Panc1 (cell line): ENCODE results near the gene COMMD10. TPM values are rescaled to one million over a fixed set of nuclear protein-coding genes. Genes with fewer than 3 reads are reported as not detected.

Experiments used
- ATAC-seq: fragments of 200-7000 bp; cut with Tn5 transposase; 2 replicates; pipeline ENCODE4 v1.9.1; 2020; ENCODE audit warnings: mild to moderate bottlenecking, moderate library complexity
- BruUV-seq: library from RNA; stranded (reverse); fragments of 400-500 nt; replicated peaks from 2 replicates; lab custom pipeline; 2021; lab: Mats Ljungman, UMichigan
- CTCF ChIA-PET: fragments of 300-600 bp; sonication (Branson Sonifier 250); formaldehyde crosslinking; loops from one replicate; lab custom pipeline; 2022; ENCODE audit warnings: antibody characterized with exemption; lab: Charles Lee
- POLR2A ChIA-PET: fragments of 300-600 bp; sonication (Branson Sonifier 250); formaldehyde crosslinking; loops from one replicate; lab custom pipeline; 2022; ENCODE audit warnings: antibody characterized with exemption; lab: Charles Lee
- DNase-seq: peaks from one replicate; pipeline ENCODE4 v3.0.0-alpha.2; 2010; ENCODE audit warnings: low read depth, low spot score
- H3K27ac ChIP-seq: 2 replicates; pipeline ENCODE4 v1.5.1; 2011; ENCODE audit warnings: mild to moderate bottlenecking, low read length, inconsistent platforms
- H3K27me3 ChIP-seq: fragments of 200-500 bp; sonication (Bioruptor generic); 2 replicates; pipeline ENCODE4 v1.6.0; 2014; ENCODE audit warnings: low read length, inconsistent platforms; ENCODE audit not compliant: control insufficient read depth, insufficient read depth
- H3K36me3 ChIP-seq: fragments of 200-500 bp; sonication (Bioruptor generic); 2 replicates; pipeline ENCODE4 v1.5.1; 2014; ENCODE audit warnings: inconsistent platforms, mild to moderate bottlenecking, low read length, moderate library complexity; ENCODE audit not compliant: control insufficient read depth, insufficient read depth
- H3K4me1 ChIP-seq: 2 replicates; pipeline ENCODE4 v1.5.1; 2011; ENCODE audit warnings: inconsistent platforms, mild to moderate bottlenecking, low read length, moderate library complexity; ENCODE audit not compliant: control insufficient read depth, insufficient read depth
- H3K4me3 ChIP-seq, 2 experiments: 2 replicates each; pipeline ENCODE4 v1.5.1; 2011 to 2012; ENCODE audit warnings: low read depth in 2 of 2, low read length in 2 of 2, mild to moderate bottlenecking in 2 of 2, inconsistent platforms in 1 of 2, moderate library complexity in 1 of 2
- H3K9me3 ChIP-seq: fragments of 200-500 bp; sonication (Bioruptor generic); 2 replicates; pipeline ENCODE4 v1.5.1; 2014; ENCODE audit warnings: low read depth, mild to moderate bottlenecking, inconsistent platforms, low read length, moderate library complexity; ENCODE audit not compliant: control insufficient read depth, insufficient read depth
- CTCF ChIP-seq: fragments of 450-650 bp; IDR thresholded peaks from 2 replicates; pipeline ENCODE4 v1.5.1; 2017; ENCODE audit warnings: mild to moderate bottlenecking
- POLR2AphosphoS5 ChIP-seq: IDR thresholded peaks from 2 replicates; pipeline ENCODE4 v1.6.1; 2012; ENCODE audit warnings: mild to moderate bottlenecking, low read depth, low read length, moderate library complexity
- REST ChIP-seq, 2 experiments: IDR thresholded peaks; 2 replicates each; pipeline ENCODE4 v1.6.1; 2011 to 2012; ENCODE audit warnings: low read depth in 2 of 2, control low read depth in 1 of 2, low read length in 1 of 2, mild to moderate bottlenecking in 1 of 2, moderate library complexity in 1 of 2; ENCODE audit not compliant: insufficient read depth in 1 of 2
- SIN3A ChIP-seq: IDR thresholded peaks from 2 replicates; pipeline ENCODE4 v1.6.1; 2012; ENCODE audit warnings: low read depth, mild to moderate bottlenecking, low read length, moderate library complexity, borderline replicate concordance; ENCODE audit not compliant: insufficient read depth
- TCF7L2 ChIP-seq: IDR thresholded peaks from 2 replicates; pipeline ENCODE4 v1.6.1; 2011; ENCODE audit warnings: mild to moderate bottlenecking, low read depth, low read length, inconsistent platforms
- in situ Hi-C: cut with HindIII; loops from 2 replicates; pipeline ENCODE4 v1.10.0; 2016; ENCODE audit warnings: low sequenced_read_pairs, low pct_unique_long_range_greater_than_20kb
- intact Hi-C: fragments of 100-400 bp; cut with micrococcal nuclease; formaldehyde crosslinking; loops from one replicate; pipeline ENCODE4 v1.10.0; 2022; ENCODE audit not compliant: unreplicated experiment
- total RNA-seq: library from RNA; stranded (reverse); gene quantifications from one replicate; pipeline ENCODE4 v1.2.1, GENCODE V29; 2021; ENCODE audit not compliant: unreplicated experiment

COMMD10 gene
- total RNA-seq, 1 experiment from 2014 or later: 37.9 TPM

DNA sequence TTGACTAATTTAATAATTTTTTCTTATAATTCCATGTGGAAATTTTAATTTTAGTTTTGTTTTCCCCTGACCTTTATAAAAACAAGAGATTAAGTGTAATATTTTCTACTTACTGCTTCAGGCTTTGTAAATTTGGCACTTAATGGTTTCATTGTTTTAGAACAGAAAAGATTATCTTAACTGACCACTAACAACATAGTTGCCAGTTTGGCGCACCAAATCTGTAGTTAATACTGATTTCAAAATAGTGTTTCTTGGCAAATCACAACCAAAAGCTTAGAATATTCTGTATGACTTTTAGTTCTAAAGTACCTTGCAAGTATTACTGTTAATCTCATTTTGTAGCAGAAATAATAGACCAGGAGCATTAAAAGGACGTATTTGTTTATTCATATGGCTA lies 124.3 kb downstream of the COMMD10 start:
- ATAC-seq: no peak
- in situ Hi-C loops: no loop called here
- no TSS peak for BruUV-seq

DNA sequence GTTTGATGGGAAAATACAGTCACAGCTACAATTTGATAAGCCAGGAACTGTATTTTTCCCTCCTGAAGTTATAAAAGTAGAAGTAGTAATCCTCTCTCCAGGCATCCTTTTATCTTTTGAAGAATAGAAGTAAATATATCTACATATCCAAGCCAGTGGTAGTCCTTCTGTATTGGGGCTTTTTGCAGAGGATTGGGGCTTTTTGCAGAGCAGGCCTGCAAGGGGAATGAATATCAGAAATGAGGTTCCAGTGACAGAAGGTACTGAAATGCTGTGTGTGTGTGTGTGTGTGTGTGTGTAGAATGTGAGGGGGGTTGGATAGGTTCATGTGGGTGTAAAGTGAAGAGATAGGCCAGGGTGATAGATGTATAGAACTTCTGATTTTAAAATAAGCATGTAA lies 127.4 kb downstream of the COMMD10 start:
- Histone ChIP-seq H3K9me3 (no peaks in the 10 kb centered on the region), H3K27ac (no peak overlapping the region), H3K4me1 (no peaks in the 10 kb centered on the region), H3K36me3 (no peaks in the 10 kb centered on the region), H3K27me3 (no peaks in the 10 kb centered on the region), H3K4me3 (no peak overlapping the region)
- no TSS peak for BruUV-seq
- ChIA-PET CTCF (no interaction called here), POLR2A (no interaction called here)
- in situ Hi-C loops: no loop called here
- ATAC-seq (no peak), DNase-seq (no peak)
- intact Hi-C loops: no loop called here
- TF ChIP-seq REST (IDR thresholded peaks at IDR 0.05; ENCODE audit: insufficient read depth in 1 of 2, low read depth in 2 of 2, low read length in 1 of 2) (no peak), CTCF (no peak), POLR2AphosphoS5 (no peak), TCF7L2 (no peak), SIN3A (no peak)

More for the DNA sequence above, 124.3 kb downstream of the COMMD10 start:
- H3K4me1 ChIP-seq: no peaks in the 10 kb centered on the region
- DNase-seq: no peak
- POLR2A ChIA-PET: no interaction called here
- no peak for TF ChIP-seq SIN3A
- TF ChIP-seq POLR2AphosphoS5: no peak
- TF ChIP-seq TCF7L2: no peak
- TF ChIP-seq CTCF: no peak
- TF ChIP-seq REST (IDR thresholded peaks at IDR 0.05; ENCODE audit: insufficient read depth in 1 of 2, low read depth in 2 of 2, low read length in 1 of 2): no peak
- CTCF ChIA-PET: no interaction called here
- no peak overlapping the region for H3K27ac ChIP-seq
- no peaks in the 10 kb centered on the region for H3K9me3 ChIP-seq
- H3K36me3 ChIP-seq: no peaks in the 10 kb centered on the region
- intact Hi-C loops: no loop called here
- no peak overlapping the region for H3K4me3 ChIP-seq
- no peaks in the 10 kb centered on the region for H3K27me3 ChIP-seq
